ENCODE results near the gene ZBTB43. TPM values are rescaled to one million over a fixed set of nuclear protein-coding genes. Genes with fewer than 3 reads are reported as not detected.
"Not testable (repeated sequence)": the region's sequence is repeated elsewhere in the genome, so short reads cannot be mapped to it uniquely, and the experiment has no call there.

Gene ZBTB43
- total RNA-seq, 4 donors from 2014 or later = 11.6 to 141 (median 16.2) TPM

GRCh38 chr9:126813072-126813471 is 8.2 kb downstream of the ZBTB43 start:
- Histone ChIP-seq H3K9me3 (peaks cover 0 to 6% (median 0%) of the 10 kb centered on the region in 4 donors), H3K27me3 (no peaks in the 10 kb centered on the region), H3K4me3 (no peak overlapping the region), H3K4me1 (no peaks in the 10 kb centered on the region), H3K36me3 (peaks cover 0 to 76% (median 0%) of the 10 kb centered on the region in 3 donors), H3K27ac (no peak overlapping the region)
- no peak for DNase-seq
- TF ChIP-seq POLR2A (IDR thresholded peaks at IDR 0.05) = no peak
- TF ChIP-seq, protein P1, sequence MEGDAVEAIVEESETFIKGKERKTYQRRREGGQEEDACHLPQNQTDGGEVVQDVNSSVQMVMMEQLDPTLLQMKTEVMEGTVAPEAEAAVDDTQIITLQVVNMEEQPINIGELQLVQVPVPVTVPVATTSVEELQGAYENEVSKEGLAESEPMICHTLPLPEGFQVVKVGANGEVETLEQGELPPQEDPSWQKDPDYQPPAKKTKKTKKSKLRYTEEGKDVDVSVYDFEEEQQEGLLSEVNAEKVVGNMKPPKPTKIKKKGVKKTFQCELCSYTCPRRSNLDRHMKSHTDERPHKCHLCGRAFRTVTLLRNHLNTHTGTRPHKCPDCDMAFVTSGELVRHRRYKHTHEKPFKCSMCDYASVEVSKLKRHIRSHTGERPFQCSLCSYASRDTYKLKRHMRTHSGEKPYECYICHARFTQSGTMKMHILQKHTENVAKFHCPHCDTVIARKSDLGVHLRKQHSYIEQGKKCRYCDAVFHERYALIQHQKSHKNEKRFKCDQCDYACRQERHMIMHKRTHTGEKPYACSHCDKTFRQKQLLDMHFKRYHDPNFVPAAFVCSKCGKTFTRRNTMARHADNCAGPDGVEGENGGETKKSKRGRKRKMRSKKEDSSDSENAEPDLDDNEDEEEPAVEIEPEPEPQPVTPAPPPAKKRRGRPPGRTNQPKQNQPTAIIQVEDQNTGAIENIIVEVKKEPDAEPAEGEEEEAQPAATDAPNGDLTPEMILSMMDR (IDR thresholded peaks at IDR 0.05) = no peak

DNA sequence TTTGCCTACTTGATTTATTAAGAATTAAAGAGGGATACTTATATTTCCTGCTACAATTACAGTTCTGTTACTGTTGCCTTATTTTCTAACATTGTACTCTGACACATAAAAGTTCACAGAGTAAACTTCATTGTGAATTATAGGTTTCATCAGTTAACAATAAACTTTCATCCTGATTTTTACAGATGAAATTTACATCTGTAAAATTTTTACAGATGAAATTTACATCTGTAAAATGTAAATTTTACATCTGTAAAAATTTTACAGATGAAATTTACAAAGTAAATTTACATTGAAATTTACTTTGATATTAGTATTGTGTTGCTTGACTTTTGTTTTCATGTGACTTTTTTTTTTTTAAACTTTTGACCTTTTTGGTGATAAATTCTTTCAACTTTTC is 9.3 kb downstream of the ZBTB43 start:
- no peak overlapping the region for H3K4me3 ChIP-seq
- no peak overlapping the region for H3K27ac ChIP-seq
- H3K36me3 ChIP-seq = peaks cover 0 to 79% (median 0%) of the 10 kb centered on the region in 3 donors
- DNase-seq = no peak
- H3K27me3 ChIP-seq = no peaks in the 10 kb centered on the region
- no peaks in the 10 kb centered on the region for H3K4me1 ChIP-seq
- TF ChIP-seq, protein P1 (IDR thresholded peaks at IDR 0.05) = no peak
- no peak for TF ChIP-seq POLR2A (IDR thresholded peaks at IDR 0.05)
- peaks cover 0 to 11% (median 0%) of the 10 kb centered on the region in 4 donors for H3K9me3 ChIP-seq

DNA sequence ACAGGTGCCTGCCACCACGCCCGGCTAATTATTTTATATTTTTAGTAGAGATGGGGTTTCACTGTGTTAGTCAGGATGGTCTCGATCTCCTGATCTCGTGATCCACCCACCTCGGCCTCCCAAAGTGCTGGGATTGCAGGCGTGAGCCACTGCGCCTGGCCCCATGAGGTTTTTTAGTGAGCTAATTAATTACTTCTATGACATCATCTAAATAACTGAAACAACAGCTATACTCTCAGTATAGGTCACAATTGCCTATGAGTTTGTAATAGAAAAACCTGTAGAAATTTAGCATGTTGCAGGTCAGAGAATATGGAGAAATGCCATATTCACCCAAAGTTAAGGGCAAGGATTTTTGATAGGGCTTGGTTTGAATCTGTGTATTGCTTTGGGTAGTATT is 12.8 kb downstream of the ZBTB43 start:
- not testable (repeated sequence) for H3K27me3 ChIP-seq, DNase-seq, H3K4me1 ChIP-seq, H3K27ac ChIP-seq, H3K4me3 ChIP-seq
- Histone ChIP-seq H3K36me3 (peaks cover 0 to 46% (median 0%) of the 10 kb centered on the region in 3 donors), H3K9me3 (peaks cover 0 to 11% (median 2%) of the 10 kb centered on the region in 4 donors)

GRCh38 chr9:126818482-126818881 is 13.6 kb downstream of the ZBTB43 start:
- Histone ChIP-seq H3K4me1 (peaks cover 0 to 5% (median 0%) of the 10 kb centered on the region in 4 donors), H3K4me3 (no peak overlapping the region), H3K36me3 (peaks cover 0 to 38% (median 0%) of the 10 kb centered on the region in 3 donors), H3K9me3 (peaks cover 0 to 11% (median 2%) of the 10 kb centered on the region in 4 donors), H3K27me3 (no peaks in the 10 kb centered on the region), H3K27ac (no peak overlapping the region)
- TF ChIP-seq, protein P1 (IDR thresholded peaks at IDR 0.05) = no peak
- TF ChIP-seq POLR2A (IDR thresholded peaks at IDR 0.05) = no peak
- DNase-seq = no peak

- Histone ChIP-seq H3K4me1 (peaks cover 0 to 5% (median 0%) of the 10 kb centered on the region in 4 donors), H3K27ac (no peak overlapping the region), H3K9me3 (peaks cover 0 to 8% (median 2%) of the 10 kb centered on the region in 4 donors), H3K36me3 (peaks cover 0 to 32% (median 0%) of the 10 kb centered on the region in 3 donors), H3K27me3 (no peaks in the 10 kb centered on the region), H3K4me3 (no peak overlapping the region)
- DNase-seq = no peak
- no peak for TF ChIP-seq POLR2A (IDR thresholded peaks at IDR 0.05)
- TF ChIP-seq, protein P1 (IDR thresholded peaks at IDR 0.05) = no peak
These were observed 14.6 kb downstream of the ZBTB43 start for GRCh38 chr9:126819482-126819881.

DNA sequence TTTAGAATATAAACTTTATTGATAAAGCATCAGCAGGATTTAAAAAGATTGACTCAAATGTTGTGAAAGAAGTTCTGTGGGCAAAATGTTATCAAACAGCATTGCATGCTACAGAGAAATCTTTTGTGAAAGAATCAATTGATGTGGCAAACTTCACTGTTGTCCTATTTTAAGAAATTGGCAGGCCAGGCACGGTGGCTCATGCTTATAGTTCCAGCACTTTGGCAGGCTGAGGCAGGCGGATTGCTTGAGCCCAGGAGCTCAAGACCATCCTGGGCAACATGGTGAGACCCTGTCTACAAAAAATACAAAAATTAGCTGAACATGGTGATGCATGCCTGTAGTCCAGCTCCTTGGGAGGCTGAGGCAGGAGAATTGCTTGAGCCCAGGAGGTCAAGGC is 17.4 kb downstream of the ZBTB43 start:
- TF ChIP-seq POLR2A (IDR thresholded peaks at IDR 0.05) = no peak
- TF ChIP-seq, protein P1 (IDR thresholded peaks at IDR 0.05) = no peak
- DNase-seq = no peak
- Histone ChIP-seq H3K4me1 (peaks cover 0 to 5% (median 0%) of the 10 kb centered on the region in 4 donors), H3K27me3 (no peaks in the 10 kb centered on the region), H3K4me3 (no peak overlapping the region), H3K27ac (no peak overlapping the region), H3K9me3 (peaks cover 0 to 5% (median 2%) of the 10 kb centered on the region in 4 donors), H3K36me3 (peaks cover 0 to 15% (median 0%) of the 10 kb centered on the region in 3 donors)

Measured in Peyer's patch (tissue), 4 donors.